HG02798 (cell line): Measurements from ENCODE around the gene MAD1L1.

Source experiments
- ATAC-seq: cut with Tn5 transposase; IDR thresholded peaks from one replicate; pipeline ENCODE4 v1.9.1; 2021; ENCODE audit warnings: mild to moderate bottlenecking; ENCODE audit not compliant: unreplicated experiment, poor library complexity

Gene MAD1L1

GRCh38 chr7:2055956-2056355 is 176.8 kb downstream of the MAD1L1 start:
- no peak for ATAC-seq

- no peak for ATAC-seq
Measured at GRCh38 chr7:2054927-2055326, 177.8 kb downstream of the MAD1L1 start.

- ATAC-seq = no peak
Measured at GRCh38 chr7:2053395-2053794, 179.3 kb downstream of the MAD1L1 start.

- no peak for ATAC-seq
Measured at GRCh38 chr7:2052657-2053048, 180.1 kb downstream of the MAD1L1 start.

- ATAC-seq = no peak
Measured at GRCh38 chr7:2051707-2052656, 180.8 kb downstream of the MAD1L1 start.

GRCh38 chr7:2050511-2050866 is 182.3 kb downstream of the MAD1L1 start:
- ATAC-seq = no peak

- no peak for ATAC-seq
Measured at GRCh38 chr7:2049782-2050510, 182.8 kb downstream of the MAD1L1 start.

GRCh38 chr7:2049111-2049781 is 183.5 kb downstream of the MAD1L1 start:
- no peak for ATAC-seq

- no peak for ATAC-seq
Measured at GRCh38 chr7:2048531-2048930, 184.2 kb downstream of the MAD1L1 start.

GRCh38 chr7:2048006-2048405 is 184.7 kb downstream of the MAD1L1 start:
- no peak for ATAC-seq

- no peak for ATAC-seq
Measured at GRCh38 chr7:2046581-2047565, 185.9 kb downstream of the MAD1L1 start.

GRCh38 chr7:2045559-2046405 is 187.0 kb downstream of the MAD1L1 start:
- no peak for ATAC-seq

- no peak for ATAC-seq
Measured at GRCh38 chr7:2044883-2045471, 187.8 kb downstream of the MAD1L1 start.

GRCh38 chr7:2044311-2044882 is 188.3 kb downstream of the MAD1L1 start:
- ATAC-seq = no peak

- ATAC-seq = no peak
Measured at GRCh38 chr7:2043316-2044039, 189.3 kb downstream of the MAD1L1 start.

GRCh38 chr7:2042650-2043049 is 190.1 kb downstream of the MAD1L1 start:
- ATAC-seq = no peak

- no peak for ATAC-seq
Measured at GRCh38 chr7:2041496-2042367, 191.0 kb downstream of the MAD1L1 start.
